ENCODE data around the gene GRPEL1.

The GRPEL1 gene

GRCh38 chr4:7051144-7051495 is 16.7 kb downstream of the GRPEL1 start:
- DNase-seq (ENCODE audit: low read depth), result no peak
- TF ChIP-seq, protein P1, sequence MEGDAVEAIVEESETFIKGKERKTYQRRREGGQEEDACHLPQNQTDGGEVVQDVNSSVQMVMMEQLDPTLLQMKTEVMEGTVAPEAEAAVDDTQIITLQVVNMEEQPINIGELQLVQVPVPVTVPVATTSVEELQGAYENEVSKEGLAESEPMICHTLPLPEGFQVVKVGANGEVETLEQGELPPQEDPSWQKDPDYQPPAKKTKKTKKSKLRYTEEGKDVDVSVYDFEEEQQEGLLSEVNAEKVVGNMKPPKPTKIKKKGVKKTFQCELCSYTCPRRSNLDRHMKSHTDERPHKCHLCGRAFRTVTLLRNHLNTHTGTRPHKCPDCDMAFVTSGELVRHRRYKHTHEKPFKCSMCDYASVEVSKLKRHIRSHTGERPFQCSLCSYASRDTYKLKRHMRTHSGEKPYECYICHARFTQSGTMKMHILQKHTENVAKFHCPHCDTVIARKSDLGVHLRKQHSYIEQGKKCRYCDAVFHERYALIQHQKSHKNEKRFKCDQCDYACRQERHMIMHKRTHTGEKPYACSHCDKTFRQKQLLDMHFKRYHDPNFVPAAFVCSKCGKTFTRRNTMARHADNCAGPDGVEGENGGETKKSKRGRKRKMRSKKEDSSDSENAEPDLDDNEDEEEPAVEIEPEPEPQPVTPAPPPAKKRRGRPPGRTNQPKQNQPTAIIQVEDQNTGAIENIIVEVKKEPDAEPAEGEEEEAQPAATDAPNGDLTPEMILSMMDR (IDR thresholded peaks at IDR 0.05; ENCODE audit: insufficient read depth, low read depth, low read length, missing control alignments), result no peak
- no peak overlapping the region for H3K4me3 ChIP-seq (ENCODE audit: low read depth, low read length)

GRCh38 chr4:7050481-7051143 is 17.3 kb downstream of the GRPEL1 start:
- TF ChIP-seq, protein P1 (IDR thresholded peaks at IDR 0.05; ENCODE audit: insufficient read depth, low read depth, low read length, missing control alignments), result no peak
- no peak overlapping the region for H3K4me3 ChIP-seq (ENCODE audit: low read depth, low read length)
- DNase-seq (ENCODE audit: low read depth), result no peak

GRCh38 chr4:7049739-7050138 is 18.1 kb downstream of the GRPEL1 start:
- TF ChIP-seq, protein P1 (IDR thresholded peaks at IDR 0.05; ENCODE audit: insufficient read depth, low read depth, low read length, missing control alignments), result no peak
- H3K4me3 ChIP-seq (ENCODE audit: low read depth, low read length), result no peak overlapping the region
- no peak for DNase-seq (ENCODE audit: low read depth)

- H3K4me3 ChIP-seq (ENCODE audit: low read depth, low read length), result no peak overlapping the region
- no peak for DNase-seq (ENCODE audit: low read depth)
- TF ChIP-seq, protein P1 (IDR thresholded peaks at IDR 0.05; ENCODE audit: insufficient read depth, low read depth, low read length, missing control alignments), result no peak
Observed at GRCh38 chr4:7049295-7049694, 18.6 kb downstream of the GRPEL1 start.

GRCh38 chr4:7048642-7049041 is 19.2 kb downstream of the GRPEL1 start:
- H3K4me3 ChIP-seq (ENCODE audit: low read depth, low read length), result no peak overlapping the region
- no peak for DNase-seq (ENCODE audit: low read depth)
- TF ChIP-seq, protein P1 (IDR thresholded peaks at IDR 0.05; ENCODE audit: insufficient read depth, low read depth, low read length, missing control alignments), result no peak

GRCh38 chr4:7046971-7047370 is 20.9 kb downstream of the GRPEL1 start:
- DNase-seq (ENCODE audit: low read depth), result no peak
- TF ChIP-seq, protein P1 (IDR thresholded peaks at IDR 0.05; ENCODE audit: insufficient read depth, low read depth, low read length, missing control alignments), result no peak
- no peak overlapping the region for H3K4me3 ChIP-seq (ENCODE audit: low read depth, low read length)
